ENCODE measurements around the gene PARL.

GRCh38 chr3:183796372-183796771, 88.3 kb downstream of the PARL start:
- TF ChIP-seq GATA2 (IDR thresholded peaks at IDR 0.05; ENCODE audit: low read depth, low read length) (no peak), GATA3 (IDR thresholded peaks at IDR 0.05; ENCODE audit: low read depth, low read length) (no peak)
